ENCODE results near the gene NDUFB1.

DNA sequence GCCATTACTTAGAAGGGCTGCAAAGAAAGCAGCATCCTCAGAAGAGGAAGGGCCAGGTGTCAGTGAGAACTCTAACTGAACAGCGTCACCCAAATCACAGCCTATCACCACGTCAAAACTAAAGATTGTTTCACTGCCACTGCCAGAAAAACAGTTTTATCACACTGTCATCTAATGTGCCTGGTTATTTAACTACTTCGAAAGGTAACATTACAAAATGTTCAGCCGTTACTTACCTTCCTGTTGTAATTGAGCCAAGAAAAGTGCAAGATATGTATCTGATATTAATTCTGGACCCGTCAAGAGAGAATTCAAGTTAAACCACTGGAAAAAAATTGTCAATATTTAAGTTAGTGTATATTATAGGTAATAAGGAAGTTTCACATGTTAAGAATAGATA, 33.0 kb downstream of the NDUFB1 start:
- TF ChIP-seq, protein P1, sequence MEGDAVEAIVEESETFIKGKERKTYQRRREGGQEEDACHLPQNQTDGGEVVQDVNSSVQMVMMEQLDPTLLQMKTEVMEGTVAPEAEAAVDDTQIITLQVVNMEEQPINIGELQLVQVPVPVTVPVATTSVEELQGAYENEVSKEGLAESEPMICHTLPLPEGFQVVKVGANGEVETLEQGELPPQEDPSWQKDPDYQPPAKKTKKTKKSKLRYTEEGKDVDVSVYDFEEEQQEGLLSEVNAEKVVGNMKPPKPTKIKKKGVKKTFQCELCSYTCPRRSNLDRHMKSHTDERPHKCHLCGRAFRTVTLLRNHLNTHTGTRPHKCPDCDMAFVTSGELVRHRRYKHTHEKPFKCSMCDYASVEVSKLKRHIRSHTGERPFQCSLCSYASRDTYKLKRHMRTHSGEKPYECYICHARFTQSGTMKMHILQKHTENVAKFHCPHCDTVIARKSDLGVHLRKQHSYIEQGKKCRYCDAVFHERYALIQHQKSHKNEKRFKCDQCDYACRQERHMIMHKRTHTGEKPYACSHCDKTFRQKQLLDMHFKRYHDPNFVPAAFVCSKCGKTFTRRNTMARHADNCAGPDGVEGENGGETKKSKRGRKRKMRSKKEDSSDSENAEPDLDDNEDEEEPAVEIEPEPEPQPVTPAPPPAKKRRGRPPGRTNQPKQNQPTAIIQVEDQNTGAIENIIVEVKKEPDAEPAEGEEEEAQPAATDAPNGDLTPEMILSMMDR (IDR thresholded peaks at IDR 0.05) = no peak
- TF ChIP-seq POLR2A (IDR thresholded peaks at IDR 0.05) = no peak
